Kidney (tissue), 14 donors: ENCODE measurements around the gene TFG. TPM values are rescaled to one million over a fixed set of nuclear protein-coding genes. Genes with fewer than 3 reads are reported as not detected.

ENCODE experiments used
- DNase-seq, 5 donors: peaks; one replicate each; pipeline ENCODE4 v3.0.0-alpha.2; 2013 to 2020
- FAIRE-seq: peaks from 2 replicates; lab custom pipeline; 2012; peaks lifted over from hg19 to GRCh38; lab: Jason Lieb, UNC
- H3K27ac ChIP-seq, 2 donors: one replicate each; pipeline ENCODE4 v1.7.0; 2013; ENCODE audit warnings: low read depth in 2 of 2, low read length in 2 of 2, inconsistent platforms in 1 of 2
- H3K27me3 ChIP-seq: one replicate; pipeline ENCODE4 v1.7.1; 2013; ENCODE audit warnings: low read length, inconsistent platforms; ENCODE audit not compliant: control insufficient read depth, insufficient read depth
- H3K36me3 ChIP-seq, 3 donors: one replicate each; pipeline versions ENCODE4 v1.7.0 to v1.7.1; 2013; ENCODE audit warnings: low read length in 3 of 3, control low read depth in 1 of 3, inconsistent platforms in 1 of 3; ENCODE audit not compliant: insufficient read depth in 3 of 3, control insufficient read depth in 2 of 3
- H3K4me1 ChIP-seq, 3 donors: one replicate each; pipeline versions ENCODE4 v1.7.0 to v1.7.1; 2013; ENCODE audit warnings: low read length in 3 of 3, inconsistent platforms in 1 of 3, low read depth in 1 of 3; ENCODE audit not compliant: control insufficient read depth in 2 of 3, insufficient read depth in 2 of 3
- H3K4me3 ChIP-seq, 3 donors: one replicate each; pipeline versions ENCODE4 v1.7.0 to v1.8.1; 2013; ENCODE audit warnings: low read length in 3 of 3, control low read depth in 1 of 3, inconsistent platforms in 1 of 3
- H3K9ac ChIP-seq, 3 donors: one replicate each; pipeline versions ENCODE4 v1.7.0 to v1.7.1; 2013; ENCODE audit warnings: low read length in 3 of 3, control low read depth in 1 of 3, inconsistent platforms in 1 of 3
- H3K9me3 ChIP-seq, 3 donors: one replicate each; pipeline versions ENCODE4 v1.7.0 to v1.7.1; 2013; ENCODE audit warnings: low read length in 3 of 3, control low read depth in 1 of 3, inconsistent platforms in 1 of 3; ENCODE audit not compliant: control insufficient read depth in 2 of 3, insufficient read depth in 1 of 3
- intact Hi-C: fragments of 100-400 bp; cut with DNase I; formaldehyde crosslinking; loops from one replicate; pipeline ENCODE4 v1.11.1; 2022
- polyA plus RNA-seq: library from polyadenylated mRNA; stranded (reverse); fragments of 350-450 nt; fragmentation: Illumina TruSeq; extraction: RNeasy Lipid Tissue Mini Kit (QIAGEN cat#74804); gene quantifications from one replicate; pipeline ENCODE4 v1.2.3, GENCODE V29; 2014; ENCODE audit warnings: low read depth, low replicate concordance; ENCODE audit not compliant: insufficient read depth
- total RNA-seq: library from RNA; stranded (reverse); fragmentation: NEBNext Ultra II Directional; extraction: Animal tissue kit (Norgen Biotek cat#: 25700); gene quantifications from one replicate; pipeline ENCODE4 v1.2.1, GENCODE V29; 2021
- TF ChIP-seq, protein P1 (sequence below): IDR thresholded peaks from 3 replicates; pipeline ENCODE4 v1.5.1; 2012; ENCODE audit warnings: mild to moderate bottlenecking, moderate library complexity, borderline replicate concordance; ENCODE audit not compliant: insufficient read depth; ENCODE audit errors: extremely low read depth
- donor health status: control.
- donor health status: control.
- donor health status: control.
- donor health status: control.
- donor health status: control.
- donor health status: DM: yes; HTN: yes; CAD: no.
- donor health status: Normal renal cell carcinoma (clear cell type).

TFG gene
- total and polyA plus RNA-seq, 2 donors from 2014 or later = 84.8 to 86.2 TPM

DNA sequence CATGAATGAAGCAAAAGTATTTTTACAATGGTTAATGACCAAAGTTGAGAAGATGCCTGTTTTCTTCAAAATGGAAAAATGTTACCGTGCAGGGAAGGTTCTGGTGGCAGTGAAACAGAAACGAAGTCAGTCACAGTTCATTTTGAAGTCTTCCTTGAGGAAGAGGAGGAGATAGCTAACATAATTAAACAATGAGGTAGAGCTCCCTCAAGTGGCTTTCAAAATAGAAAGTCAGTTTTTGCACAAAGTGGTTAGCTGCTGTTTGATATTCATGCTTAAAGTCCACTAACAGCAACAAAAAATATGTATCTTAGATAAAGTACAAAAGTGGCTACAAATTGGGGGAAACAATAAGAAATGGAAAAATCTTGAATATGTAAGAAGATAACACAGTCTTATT is 87.3 kb downstream of the TFG start:
- no peaks in the 10 kb centered on the region for H3K36me3 ChIP-seq
- no peak overlapping the region for H3K9ac ChIP-seq
- no peaks in the 10 kb centered on the region for H3K9me3 ChIP-seq
- peak; percentile 66 for FAIRE-seq
- TF ChIP-seq, protein P1, sequence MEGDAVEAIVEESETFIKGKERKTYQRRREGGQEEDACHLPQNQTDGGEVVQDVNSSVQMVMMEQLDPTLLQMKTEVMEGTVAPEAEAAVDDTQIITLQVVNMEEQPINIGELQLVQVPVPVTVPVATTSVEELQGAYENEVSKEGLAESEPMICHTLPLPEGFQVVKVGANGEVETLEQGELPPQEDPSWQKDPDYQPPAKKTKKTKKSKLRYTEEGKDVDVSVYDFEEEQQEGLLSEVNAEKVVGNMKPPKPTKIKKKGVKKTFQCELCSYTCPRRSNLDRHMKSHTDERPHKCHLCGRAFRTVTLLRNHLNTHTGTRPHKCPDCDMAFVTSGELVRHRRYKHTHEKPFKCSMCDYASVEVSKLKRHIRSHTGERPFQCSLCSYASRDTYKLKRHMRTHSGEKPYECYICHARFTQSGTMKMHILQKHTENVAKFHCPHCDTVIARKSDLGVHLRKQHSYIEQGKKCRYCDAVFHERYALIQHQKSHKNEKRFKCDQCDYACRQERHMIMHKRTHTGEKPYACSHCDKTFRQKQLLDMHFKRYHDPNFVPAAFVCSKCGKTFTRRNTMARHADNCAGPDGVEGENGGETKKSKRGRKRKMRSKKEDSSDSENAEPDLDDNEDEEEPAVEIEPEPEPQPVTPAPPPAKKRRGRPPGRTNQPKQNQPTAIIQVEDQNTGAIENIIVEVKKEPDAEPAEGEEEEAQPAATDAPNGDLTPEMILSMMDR = peak; percentile 19
- no peak overlapping the region for H3K4me3 ChIP-seq
- H3K27me3 ChIP-seq = no peaks in the 10 kb centered on the region
- intact Hi-C loops = no loop called here
- H3K27ac ChIP-seq = no peak overlapping the region
- no peaks in the 10 kb centered on the region for H3K4me1 ChIP-seq
- DNase-seq = peak in 1 of 5 donors; percentile 30

DNA sequence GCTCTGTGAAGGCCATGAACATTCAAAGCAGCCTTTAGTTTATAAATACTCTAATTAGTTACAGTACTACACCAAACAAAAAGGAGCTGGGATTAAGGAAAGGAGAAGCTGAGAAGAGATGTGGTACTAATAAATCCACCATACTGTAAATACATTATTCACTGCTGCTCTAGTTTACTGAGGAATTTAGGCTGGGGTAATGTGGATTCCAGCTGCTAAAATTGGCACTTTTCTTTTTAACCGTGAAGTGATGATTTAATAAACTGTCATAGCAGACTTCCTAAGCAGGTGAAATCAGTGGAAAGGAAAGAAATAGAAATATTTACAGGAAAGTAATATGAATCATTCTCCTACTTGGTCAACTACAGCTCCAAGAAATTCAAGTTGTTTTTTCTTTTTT is 88.7 kb downstream of the TFG start:
- DNase-seq (no peak), FAIRE-seq (no peak)
- TF ChIP-seq, protein P1 = no peak

More for the DNA sequence above, 88.7 kb downstream of the TFG start:
- intact Hi-C loops = no loop called here
- Histone ChIP-seq H3K9ac (no peak overlapping the region), H3K36me3 (no peaks in the 10 kb centered on the region), H3K9me3 (no peaks in the 10 kb centered on the region), H3K4me1 (no peaks in the 10 kb centered on the region), H3K27ac (no peak overlapping the region), H3K4me3 (no peak overlapping the region), H3K27me3 (no peaks in the 10 kb centered on the region)

Other genes with a start within 250 kb of the TFG start
- 3.4 TPM for gene TMEM45A, start 216.9 kb upstream of the TFG start, total RNA-seq
- 4.6 TPM for gene TMEM45A, start 216.9 kb upstream of the TFG start, polyA plus RNA-seq
- not detected for gene ADGRG7, start 99.9 kb upstream of the TFG start, total RNA-seq
- not detected for gene ADGRG7, start 99.9 kb upstream of the TFG start, polyA plus RNA-seq